ENCODE data around the gene MOAP1.

DNA sequence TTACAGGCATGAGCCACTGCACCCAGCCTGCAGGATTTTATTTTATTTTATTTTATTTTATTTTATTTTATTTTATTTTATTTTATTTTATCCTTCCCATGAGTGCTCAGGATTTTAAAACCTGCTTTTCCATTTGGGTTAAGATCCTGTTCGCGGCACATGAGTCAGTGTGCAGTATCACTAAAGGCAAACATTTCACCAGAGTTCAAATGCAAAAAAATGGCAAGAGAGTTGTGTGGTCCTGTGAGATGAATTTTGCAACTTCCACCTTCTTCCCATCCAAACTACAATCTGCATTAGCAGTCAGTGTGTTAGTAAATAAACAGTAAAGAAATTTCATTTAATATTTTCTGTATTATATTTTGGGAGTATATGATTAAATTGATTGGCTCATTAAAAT lies 29.0 kb downstream of the MOAP1 start:
- TF ChIP-seq, protein P1, sequence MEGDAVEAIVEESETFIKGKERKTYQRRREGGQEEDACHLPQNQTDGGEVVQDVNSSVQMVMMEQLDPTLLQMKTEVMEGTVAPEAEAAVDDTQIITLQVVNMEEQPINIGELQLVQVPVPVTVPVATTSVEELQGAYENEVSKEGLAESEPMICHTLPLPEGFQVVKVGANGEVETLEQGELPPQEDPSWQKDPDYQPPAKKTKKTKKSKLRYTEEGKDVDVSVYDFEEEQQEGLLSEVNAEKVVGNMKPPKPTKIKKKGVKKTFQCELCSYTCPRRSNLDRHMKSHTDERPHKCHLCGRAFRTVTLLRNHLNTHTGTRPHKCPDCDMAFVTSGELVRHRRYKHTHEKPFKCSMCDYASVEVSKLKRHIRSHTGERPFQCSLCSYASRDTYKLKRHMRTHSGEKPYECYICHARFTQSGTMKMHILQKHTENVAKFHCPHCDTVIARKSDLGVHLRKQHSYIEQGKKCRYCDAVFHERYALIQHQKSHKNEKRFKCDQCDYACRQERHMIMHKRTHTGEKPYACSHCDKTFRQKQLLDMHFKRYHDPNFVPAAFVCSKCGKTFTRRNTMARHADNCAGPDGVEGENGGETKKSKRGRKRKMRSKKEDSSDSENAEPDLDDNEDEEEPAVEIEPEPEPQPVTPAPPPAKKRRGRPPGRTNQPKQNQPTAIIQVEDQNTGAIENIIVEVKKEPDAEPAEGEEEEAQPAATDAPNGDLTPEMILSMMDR (IDR thresholded peaks at IDR 0.05; ENCODE audit: poor library complexity) = no peak
- no peak for TF ChIP-seq EZH2phosphoT487 (IDR thresholded peaks at IDR 0.05; ENCODE audit: low read depth, severe bottlenecking, unreplicated experiment)
